ENCODE results near the gene NUDT3. TPM values are rescaled to one million over a fixed set of nuclear protein-coding genes. Genes with fewer than 3 reads are reported as not detected.
A peak's percentile ranks its signal among the peaks of the same experiment; 100 is the strongest.
"Not testable (repeated sequence)": the region's sequence is repeated elsewhere in the genome, so short reads cannot be mapped to it uniquely, and the experiment has no call there.

Gene NUDT3
- polyA plus RNA-seq, 4 donors: 17.9 to 21.2 (median 20.2) TPM

DNA sequence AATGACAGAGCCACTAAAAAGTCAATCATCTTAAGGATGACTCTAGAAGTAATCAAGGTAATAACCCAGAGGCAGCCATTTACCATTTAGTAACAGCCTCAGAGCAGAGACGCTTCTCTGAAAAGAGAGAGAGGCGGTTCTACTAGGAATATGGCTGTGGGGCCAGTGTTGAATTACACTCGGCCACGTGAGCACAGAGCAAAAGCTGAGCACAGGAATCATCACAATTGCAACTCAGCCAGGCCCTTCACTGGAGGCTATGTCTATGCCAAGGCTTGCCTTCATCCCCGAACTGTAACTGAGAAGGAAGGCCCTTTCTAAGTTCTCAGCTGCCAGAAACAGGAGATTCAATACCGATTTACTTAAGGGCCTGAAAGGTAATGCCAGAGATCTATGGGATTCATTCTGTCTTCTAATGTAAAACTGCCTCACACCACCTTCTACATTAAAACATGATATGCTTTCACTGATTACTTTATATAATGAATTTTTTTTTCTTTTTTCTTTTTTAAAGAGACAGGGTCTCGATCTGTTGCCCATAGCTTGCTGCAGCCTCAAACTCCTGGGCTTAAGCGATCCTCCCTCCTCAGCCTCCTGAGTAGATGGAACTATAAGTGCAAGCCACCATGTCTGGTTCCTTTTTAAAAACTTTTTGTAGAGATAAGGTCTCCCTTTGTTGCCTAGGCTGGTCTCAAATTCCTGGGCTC is 67.6 kb downstream of the NUDT3 start:
- DNase-seq (ENCODE audit: low read depth in 4 of 4, low spot score in 3 of 4): peak in 1 of 4 donors; percentile 38

DNA sequence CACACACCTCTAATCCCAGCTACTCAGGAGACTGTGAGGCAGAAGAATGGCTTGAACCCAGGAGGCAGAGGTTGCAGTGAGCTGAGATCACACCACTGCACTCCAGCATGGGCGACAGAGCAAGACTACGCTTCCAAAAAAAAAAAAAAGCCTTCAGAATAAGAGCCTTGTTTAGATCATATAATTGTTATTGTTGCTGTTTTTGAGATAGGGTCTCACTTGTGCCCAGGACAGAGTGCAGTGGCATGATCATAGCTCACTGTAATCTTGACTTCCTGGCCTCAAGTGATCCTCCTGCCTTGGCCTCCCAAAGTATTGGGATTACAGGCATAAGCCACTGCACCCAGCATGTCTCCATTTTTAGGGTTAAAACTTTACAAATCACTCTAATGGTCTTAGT is 68.2 kb downstream of the NUDT3 start:
- DNase-seq (ENCODE audit: low read depth in 4 of 4, low spot score in 3 of 4): not testable (repeated sequence)

DNA sequence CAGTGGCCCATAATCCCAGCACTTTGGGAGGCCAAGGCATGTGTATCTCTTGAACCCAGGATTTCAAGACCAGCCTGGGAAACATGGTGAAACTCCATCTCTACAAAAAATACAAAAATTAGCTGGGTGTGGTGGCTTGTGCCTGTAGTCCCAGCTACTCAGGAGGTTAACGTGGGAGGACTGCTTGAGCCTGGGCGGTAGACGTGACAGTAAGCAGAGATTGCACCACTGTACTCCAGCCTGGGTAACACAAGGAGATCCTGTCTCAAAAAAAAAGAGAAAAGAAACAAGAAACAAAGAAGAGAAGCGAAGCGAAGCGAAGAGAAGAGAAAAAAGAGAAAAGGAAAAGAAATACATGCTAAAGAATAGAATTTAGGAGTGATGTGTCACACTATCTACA is 69.2 kb downstream of the NUDT3 start:
- DNase-seq (ENCODE audit: low read depth in 4 of 4, low spot score in 3 of 4): no peak

DNA sequence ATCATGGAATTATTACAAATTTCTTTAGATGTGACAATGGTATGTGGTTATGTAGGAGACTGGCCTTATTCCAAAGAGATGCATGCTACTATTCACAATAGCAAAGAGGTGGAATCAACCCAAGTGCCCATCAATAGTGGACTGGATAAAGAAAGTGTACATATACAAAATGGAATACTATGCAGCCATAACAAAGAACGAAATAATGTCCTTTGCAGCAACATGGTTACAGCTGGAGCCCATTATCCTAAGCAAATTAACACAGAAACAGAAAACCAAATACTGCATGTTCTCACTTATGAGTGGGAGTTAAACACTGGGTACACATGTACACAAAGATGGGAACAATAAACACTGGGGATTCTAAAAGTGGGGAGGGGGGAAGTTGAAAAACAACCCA is 69.7 kb downstream of the NUDT3 start:
- no peak for DNase-seq (ENCODE audit: low read depth in 4 of 4, low spot score in 3 of 4)

DNA sequence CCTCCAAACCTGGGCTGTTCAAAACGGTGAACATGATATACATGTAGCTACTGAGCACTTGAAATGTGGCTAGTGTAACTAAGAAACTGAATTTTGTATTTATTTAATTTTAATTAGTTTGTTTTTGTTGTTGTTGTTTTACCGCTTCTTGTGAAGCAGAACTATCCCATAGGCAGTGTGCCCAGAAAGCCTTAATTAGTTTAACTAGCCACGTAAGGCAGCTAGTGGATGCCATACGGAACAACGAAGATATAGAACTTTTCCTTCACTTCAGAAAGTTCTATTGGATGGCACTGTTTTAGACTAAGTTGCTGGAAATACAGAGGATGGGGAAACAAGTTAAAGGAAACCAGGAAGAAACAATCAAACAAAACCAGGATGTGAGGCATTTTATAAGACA is 70.6 kb downstream of the NUDT3 start:
- no peak for DNase-seq (ENCODE audit: low read depth in 4 of 4, low spot score in 3 of 4)

DNA sequence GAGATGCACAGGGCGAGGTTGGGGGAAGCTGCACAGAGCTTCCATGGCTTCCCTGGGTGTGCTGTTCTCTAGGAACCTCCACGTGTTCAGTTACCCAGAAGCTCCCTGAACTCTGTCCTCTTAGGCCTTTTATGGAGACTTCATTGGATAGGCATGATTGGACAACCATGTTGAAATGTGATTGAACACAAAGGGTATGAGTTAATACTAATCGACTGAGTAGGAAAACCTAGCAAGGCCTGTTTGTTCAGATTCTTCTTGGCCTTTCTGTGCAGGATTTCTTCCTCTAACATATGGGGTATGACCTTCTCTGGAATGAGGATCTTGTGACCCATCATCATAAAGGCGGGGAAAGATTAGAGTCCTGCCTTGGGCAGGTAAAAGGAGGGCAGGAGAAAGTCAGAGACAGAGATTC is 73.0 kb downstream of the NUDT3 start:
- peak in 3 of 4 donors; percentile 27 to 54 (median 39) for DNase-seq (ENCODE audit: low read depth in 4 of 4, low spot score in 3 of 4)

DNA sequence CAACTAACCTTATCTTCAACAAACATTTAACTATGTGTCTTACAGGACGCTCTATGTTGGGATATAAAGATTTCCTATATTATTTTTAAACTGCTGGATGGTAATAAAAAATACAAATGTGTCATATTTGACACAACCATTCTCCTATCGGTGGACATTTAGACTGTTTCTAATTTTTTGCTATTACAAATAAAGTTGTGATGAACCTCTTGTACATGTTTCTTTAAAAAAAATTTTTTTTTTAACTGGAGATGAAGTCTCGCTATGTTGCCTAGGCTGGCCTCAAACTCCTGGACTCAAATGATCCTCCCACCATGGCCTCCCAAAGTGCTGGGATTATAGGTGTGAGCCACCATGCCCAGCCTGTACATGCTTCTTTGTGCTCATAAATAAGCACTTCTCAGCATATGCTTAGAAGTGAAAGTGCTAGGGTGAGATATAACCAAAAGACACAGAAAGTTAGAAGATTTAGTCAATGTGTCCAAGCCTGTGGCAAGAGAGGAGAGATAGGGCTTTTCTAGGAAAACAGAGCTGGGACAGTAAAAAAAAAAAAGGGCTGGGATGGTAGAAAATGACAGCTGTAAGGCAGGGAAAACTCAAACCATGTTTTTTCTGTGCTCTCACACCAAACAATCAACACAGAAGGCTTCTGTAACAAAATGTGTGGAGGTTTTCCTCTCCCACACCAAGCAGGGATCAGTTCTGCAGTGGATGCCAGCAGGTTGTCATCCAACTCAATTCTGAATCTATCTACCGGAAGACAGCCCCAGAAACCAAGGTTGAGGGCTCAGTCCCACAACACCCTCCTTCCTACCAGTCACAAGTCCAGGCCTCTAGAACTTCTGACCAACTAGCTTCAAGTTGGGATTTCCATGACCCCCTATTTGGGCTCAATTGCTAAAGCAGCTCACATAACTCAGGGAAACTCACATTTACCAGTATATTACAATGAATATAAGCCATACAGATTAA is 73.7 kb downstream of the NUDT3 start:
- DNase-seq (ENCODE audit: low read depth in 4 of 4, low spot score in 3 of 4): no peak

DNA sequence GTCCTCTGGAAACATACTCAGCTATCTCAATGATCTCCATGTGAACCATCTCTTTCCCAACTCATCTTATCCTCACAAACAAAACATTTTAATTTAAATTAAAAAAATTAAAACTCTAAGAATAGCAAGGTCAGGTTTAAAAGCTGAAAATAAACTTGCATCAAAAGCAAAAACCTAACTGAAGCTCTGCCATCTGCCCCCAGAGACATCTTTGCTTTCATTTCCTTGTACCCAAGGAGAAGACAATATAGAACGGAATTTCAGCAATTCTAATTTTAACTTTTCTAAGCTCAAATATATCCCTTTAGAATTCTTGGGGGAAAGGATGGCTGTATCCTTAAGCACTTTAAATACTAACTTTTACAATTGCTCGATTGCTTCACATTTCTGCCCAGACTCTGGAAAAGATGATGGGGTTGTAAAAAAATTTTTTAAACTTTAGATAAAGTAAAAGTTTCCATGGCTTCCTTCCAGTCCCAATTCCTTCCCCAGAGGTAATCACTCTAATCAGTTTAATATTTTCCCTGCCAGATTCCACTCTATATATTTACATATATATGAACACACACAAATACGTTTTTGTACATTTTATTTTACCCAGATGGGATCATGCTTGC is 74.5 kb downstream of the NUDT3 start:
- DNase-seq (ENCODE audit: low read depth in 4 of 4, low spot score in 3 of 4): no peak

DNA sequence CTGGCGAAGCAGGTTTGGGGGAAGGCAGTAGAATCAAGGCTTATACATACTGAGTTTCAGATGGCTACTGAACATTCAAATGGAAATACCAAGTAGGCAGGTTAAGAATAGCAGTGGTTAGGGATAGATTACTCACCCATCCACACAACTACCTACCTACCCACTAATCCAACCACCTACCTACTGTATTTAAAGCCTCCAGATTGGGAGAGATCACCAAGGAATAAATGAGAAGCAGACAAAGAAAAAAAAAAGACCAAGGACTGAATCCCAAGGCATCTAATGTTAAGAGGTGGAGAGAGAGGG is 75.3 kb downstream of the NUDT3 start:
- no peak for DNase-seq (ENCODE audit: low read depth in 4 of 4, low spot score in 3 of 4)

DNA sequence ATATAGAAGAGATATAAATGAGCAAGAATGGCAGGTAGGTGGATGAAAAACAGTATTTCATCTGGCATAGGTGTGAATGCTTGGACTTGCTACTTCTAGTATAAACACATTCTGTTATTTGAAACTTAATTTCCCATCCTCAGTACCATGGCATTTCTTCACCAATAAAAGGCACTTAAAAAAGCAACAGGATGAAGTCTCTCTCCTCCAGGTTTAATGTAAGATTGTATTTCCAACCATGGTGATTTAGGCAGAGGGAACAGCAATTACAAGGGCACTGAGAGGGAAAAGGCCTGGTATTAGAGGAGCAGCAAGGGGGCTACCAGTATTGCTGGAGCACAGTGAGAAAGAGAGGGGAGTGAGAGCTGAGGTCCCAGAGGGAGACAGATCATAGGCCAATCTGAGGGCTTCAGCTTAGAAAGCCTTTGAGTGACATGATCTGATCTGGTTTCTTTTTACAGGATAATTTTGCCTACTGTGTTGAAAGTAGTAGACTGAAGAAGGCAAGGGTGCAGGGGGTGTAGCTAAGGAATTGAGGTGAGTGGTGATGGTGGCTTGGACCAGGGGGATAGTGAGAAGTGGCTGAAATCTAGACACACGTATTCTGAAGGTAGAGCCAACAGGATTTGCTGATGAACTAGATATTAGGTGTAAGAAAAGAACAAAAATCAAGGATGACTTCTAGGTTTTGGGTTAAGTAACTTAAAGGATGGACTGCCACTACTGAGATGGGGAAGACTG is 75.9 kb downstream of the NUDT3 start:
- DNase-seq (ENCODE audit: low read depth in 4 of 4, low spot score in 3 of 4): no peak

DNA sequence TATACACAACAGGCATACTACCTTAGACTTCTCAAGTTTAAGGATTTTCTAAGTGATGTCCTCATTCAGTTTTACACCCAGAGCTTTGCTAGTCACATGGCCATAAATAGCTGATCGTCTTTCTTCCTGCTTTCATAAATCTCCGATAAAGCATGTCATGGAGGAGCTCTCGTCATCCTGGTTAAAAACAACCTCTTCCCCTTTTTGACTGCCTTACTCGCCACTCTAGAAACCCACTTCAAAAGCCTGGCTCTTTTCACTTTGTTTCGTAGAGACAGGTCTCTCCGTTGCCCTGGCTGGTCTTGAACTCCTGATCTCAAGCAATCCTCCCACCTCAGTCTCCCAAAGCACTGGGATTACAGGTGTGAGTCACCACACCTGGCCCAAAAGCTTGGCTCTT is 76.7 kb downstream of the NUDT3 start:
- no peak for DNase-seq (ENCODE audit: low read depth in 4 of 4, low spot score in 3 of 4)

DNA sequence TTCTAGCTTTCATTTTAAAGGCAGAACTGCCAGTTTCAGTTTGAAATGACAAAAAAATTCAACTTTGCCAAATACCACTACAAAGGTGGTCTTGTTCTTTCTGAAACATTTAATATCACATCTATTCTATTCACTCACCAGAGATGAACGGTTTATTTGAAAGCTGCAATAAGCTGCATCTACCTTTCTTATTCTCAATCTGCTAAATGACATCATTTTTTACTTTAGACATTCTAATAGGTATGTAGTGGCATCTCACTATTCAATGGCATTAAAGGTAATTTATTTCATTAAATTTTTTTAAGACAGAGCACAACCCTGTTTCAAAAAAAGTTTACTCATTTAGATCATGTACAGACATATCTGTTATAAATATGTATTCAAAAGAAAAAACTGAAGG is 77.2 kb downstream of the NUDT3 start:
- DNase-seq (ENCODE audit: low read depth in 4 of 4, low spot score in 3 of 4): no peak

DNA sequence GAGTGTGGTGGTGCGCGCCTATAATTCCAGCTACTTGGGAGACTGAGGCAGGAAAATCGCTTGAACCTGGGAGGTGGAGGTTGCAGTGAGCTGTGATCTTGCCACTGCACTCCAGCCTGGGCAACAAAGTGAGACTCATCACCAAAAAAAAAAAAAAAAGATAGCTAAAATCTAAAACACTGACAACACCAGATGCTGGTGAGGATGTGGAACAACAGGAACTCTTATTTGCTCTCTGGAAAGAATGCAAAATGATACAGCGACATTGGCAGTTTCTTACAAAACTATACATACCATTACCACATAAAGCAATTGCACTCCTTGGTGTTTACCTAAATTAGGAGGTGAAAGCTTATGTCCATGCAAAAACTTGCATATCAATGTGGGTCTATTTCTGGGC is 80.2 kb downstream of the NUDT3 start:
- no peak for DNase-seq (ENCODE audit: low read depth in 4 of 4, low spot score in 3 of 4)

DNA sequence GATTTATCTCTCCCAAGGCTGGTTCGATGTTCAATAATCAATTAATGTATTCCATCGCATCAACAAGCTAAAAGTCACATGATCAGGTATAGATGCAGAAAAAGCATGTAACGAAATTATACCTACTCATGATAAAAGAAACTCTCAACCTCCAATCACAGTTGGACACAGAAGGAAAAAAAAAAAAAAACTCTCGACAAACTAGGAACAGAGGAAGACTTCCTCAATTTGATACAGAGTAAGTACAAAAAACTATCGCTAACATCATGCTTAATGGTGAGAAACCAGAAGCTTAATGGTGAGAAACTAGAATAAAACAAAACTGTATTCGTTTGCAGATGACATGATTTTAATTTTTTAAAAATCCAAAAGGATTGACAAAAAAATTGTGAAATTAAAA is 81.7 kb downstream of the NUDT3 start:
- no peak for DNase-seq (ENCODE audit: low read depth in 4 of 4, low spot score in 3 of 4)

DNA sequence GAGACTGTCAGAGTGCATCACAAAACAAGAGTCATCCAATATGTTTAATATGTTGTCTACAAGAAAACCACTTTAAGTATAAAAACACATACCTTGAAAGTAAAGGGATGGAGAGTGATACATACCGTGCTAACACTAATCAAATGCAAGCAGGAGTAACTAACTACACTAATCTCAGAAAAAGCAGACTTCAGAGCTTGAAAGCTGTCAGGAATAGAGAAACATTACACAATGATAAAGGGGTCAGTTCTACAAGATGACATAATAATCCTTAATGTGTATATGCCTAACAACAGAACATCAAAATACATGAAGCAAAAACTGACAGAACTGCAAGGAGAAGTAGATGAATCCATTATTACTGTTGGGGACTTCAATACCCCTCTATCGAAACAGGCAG is 84.0 kb downstream of the NUDT3 start:
- DNase-seq (ENCODE audit: low read depth in 4 of 4, low spot score in 3 of 4): no peak

DNA sequence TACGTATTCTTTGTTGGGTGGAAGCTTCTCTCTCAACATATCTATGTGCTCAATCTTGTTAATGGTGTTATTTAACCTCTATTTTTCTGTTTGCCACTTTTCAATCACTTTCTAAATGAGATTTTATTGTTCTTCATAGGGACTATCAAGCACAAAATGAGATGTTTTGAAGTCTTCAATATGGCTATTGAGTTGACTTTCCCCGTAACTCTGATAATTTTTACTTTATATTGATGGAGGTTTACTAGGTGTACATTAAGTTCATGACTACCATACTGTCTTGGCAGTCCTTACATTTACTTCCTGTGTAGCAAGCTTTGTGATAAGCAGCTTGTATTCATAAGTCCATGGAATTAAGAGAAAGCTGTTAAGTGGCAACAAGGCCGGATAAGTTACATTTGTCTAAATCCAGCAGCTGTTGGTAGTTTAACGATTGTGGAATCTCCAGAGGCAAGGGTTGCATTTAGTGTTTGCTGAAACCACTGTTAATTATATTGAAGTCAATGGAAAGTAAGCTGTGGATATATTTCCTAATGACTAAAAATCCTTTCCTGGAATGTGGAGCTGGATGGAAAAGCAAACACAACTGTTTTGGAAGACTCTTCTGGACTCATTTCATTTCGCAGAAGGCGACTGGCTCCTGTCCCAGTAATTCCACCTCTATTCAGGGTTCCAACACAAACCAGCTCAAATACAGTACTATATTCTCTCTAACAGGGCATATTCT is 86.3 kb downstream of the NUDT3 start:
- DNase-seq (ENCODE audit: low read depth in 4 of 4, low spot score in 3 of 4): peak in 3 of 4 donors; percentile 39 to 55 (median 42)

DNA sequence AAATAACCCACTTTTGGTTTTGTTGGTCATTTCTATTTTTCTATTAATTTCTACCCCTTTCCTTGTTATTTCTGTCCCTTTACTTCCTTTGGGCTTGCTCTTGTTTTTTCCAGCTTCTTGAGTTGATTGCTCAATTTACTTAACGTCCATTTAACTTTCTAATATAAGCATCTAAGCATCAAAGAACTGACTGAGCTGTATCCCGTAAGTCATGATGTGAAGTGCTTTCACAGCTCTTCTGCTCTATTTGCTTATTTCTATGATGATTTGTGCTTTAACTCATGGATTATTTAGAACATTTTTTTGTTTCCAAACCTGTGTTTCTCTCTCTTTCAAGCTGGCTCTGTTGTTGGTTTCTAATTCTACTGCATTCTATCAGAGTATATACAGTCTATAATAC is 87.0 kb downstream of the NUDT3 start:
- no peak for DNase-seq (ENCODE audit: low read depth in 4 of 4, low spot score in 3 of 4)

DNA sequence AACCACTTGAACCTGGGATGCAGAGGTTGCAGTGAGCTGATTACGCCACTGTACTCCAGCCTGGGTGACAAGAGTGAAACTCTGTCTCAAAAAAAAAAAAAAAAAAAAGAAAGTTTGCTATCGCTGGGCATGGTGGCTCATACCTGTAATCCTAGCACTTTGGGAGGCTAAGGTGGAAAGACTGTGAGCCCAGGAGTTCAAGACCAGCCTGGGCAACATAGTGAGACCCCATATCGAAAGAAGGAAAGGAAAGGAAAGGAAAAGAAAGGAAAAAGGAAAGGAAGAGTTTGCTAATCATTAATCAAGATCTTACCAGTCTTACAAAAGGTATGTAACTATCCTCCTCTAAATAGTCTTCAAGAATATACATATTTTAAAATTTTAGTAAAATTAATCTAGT is 88.3 kb downstream of the NUDT3 start:
- no peak for DNase-seq (ENCODE audit: low read depth in 4 of 4, low spot score in 3 of 4)

DNA sequence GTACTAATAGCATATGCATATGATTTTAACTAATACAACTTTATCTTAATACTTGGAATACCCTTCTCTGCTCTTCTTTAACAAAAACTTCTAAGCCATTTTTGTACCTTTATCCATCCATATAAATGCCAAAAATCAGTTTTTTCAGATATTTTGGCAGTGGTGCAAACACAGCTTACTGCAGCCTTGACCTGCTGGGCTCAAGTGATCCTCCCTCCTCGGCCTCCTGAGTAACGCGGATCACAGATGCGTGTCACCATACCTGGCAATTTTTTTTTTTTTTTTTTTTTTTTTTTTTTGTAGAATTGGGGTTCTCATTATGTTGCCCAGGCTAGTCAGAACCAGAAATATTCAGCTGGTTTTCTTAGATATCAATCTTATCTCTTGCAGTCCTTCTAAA is 89.5 kb downstream of the NUDT3 start:
- DNase-seq (ENCODE audit: low read depth in 4 of 4, low spot score in 3 of 4): no peak

DNA sequence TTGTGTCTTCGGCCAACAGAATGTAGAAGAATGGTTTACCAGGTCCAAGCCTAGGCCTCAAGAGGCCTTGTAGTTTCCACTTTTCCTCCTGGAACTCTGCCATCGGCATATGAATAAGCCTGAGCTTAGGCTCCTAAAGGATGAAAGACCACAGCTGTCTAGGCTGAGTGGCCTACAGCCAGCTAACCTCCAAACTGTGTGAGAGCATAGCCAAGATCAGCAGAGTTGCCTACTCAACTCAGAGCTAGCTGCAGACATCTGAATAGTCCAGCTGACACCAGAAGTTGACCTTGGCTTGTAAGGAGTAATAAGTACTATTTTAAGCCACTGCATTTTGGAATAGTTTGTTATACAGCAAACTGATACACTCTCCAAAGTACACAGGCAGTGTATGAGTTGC is 91.1 kb downstream of the NUDT3 start:
- peak in 3 of 4 donors; percentile 40 to 52 (median 50) for DNase-seq (ENCODE audit: low read depth in 4 of 4, low spot score in 3 of 4)

Data from right renal pelvis (tissue), 4 donors.